Ovary (tissue), 9 donors: ENCODE results near the gene BBS1. TPM values are rescaled to one million over a fixed set of nuclear protein-coding genes. Genes with fewer than 3 reads are reported as not detected.
"Not testable (repeated sequence)": the region's sequence is repeated elsewhere in the genome, so short reads cannot be mapped to it uniquely, and the experiment has no call there.

ENCODE experiments used
- DNase-seq, 5 donors: peaks; one replicate each; pipeline ENCODE4 v3.0.0-alpha.2; 2019 to 2020
- H3K27ac ChIP-seq, 2 donors: fragments of 200-600 bp; one replicate each; pipeline versions ENCODE4 v1.5.1 to v1.8.0; 2019 to 2022
- H3K27me3 ChIP-seq: fragments of 200-600 bp; one replicate; pipeline ENCODE4 v1.8.0; 2022
- H3K36me3 ChIP-seq: fragments of 200-600 bp; sonication (generic); one replicate; pipeline ENCODE4 v1.5.1; 2019
- H3K4me1 ChIP-seq: one replicate; pipeline ENCODE4 v1.8.1; 2013; ENCODE audit warnings: mild to moderate bottlenecking, moderate library complexity; ENCODE audit not compliant: insufficient read depth
- H3K4me3 ChIP-seq: fragments of 200-600 bp; sonication (generic); one replicate; pipeline ENCODE4 v1.5.1; 2017
- H3K9me3 ChIP-seq, 2 donors: fragments of 200-600 bp in 1 of 2; sonication (generic) in 1 of 2; one replicate each; pipeline versions ENCODE4 v1.5.1 to v1.8.1; 2013 to 2019; ENCODE audit warnings: mild to moderate bottlenecking in 1 of 2, moderate library complexity in 1 of 2
- EP300 ChIP-seq: sonication (generic); formaldehyde crosslinking; IDR thresholded peaks from one replicate; pipeline ENCODE4 v1.6.1; 2017; ENCODE audit warnings: antibody characterized with exemption
- POLR2A ChIP-seq: fragments of 450-650 bp; IDR thresholded peaks from one replicate; pipeline ENCODE4 v1.6.1; 2017; ENCODE audit warnings: antibody characterized with exemption, mild to moderate bottlenecking, moderate library complexity
- WGBS, 3 donors: extraction: QIAGEN DNeasy Blood & Tissue Kit in 1 of 3; methylation state at CpG; one replicate each; pipeline versions ENCODE4 v1.1.5 to v1.1.7; 2013 to 2017; 5-methylcytosine and 5-hydroxymethylcytosine counted together
- intact Hi-C, 4 donors: fragments of 100-400 bp; cut with DNase I; formaldehyde crosslinking; loops; one replicate each; pipeline versions ENCODE4 v1.11.0 to v1.15.1; 2022 to 2023
- polyA plus RNA-seq, 2 donors: library from polyadenylated mRNA; stranded (reverse); fragments of 200-250 nt in 1 of 2; fragments of 350-450 nt in 1 of 2; fragmentation: Illumina TruSeq in 1 of 2; extraction: RNeasy Lipid Tissue Mini Kit (QIAGEN cat#74804) in 1 of 2; gene quantifications; one replicate each; pipeline ENCODE4 v1.2.3, GENCODE V29; 2013 to 2014
- total RNA-seq, 7 donors: library from RNA; depleted of rRNA in 2 of 7; stranded (reverse); fragments of >200 nt in 2 of 7; fragmentation: NEBNext Ultra II Directional in 3 of 7; extraction: Animal tissue kit (Norgen Biotek cat#: 25700) in 3 of 7; gene quantifications; one replicate each; pipeline versions ENCODE4 v1.1.0 to v1.2.4, GENCODE V29; 2016 to 2023
- TF ChIP-seq, protein P1 (sequence below), 3 donors: fragments of 450-650 bp in 2 of 3; fragments of 200-600 bp in 1 of 3; IDR thresholded peaks; one replicate each; pipeline versions ENCODE4 v1.5.1 to v1.8.0; 2016 to 2022; ENCODE audit warnings: antibody characterized with exemption in 3 of 3, mild to moderate bottlenecking in 1 of 3
- donor health status: DM: no; HTN: no; CAD: no; lungs with moderate emphysema.
- donor health status: DM: no; HTN: no; CAD: no.
- donor health status: Bipolar disorder and iron deficiency.
- donor health status: DM: yes; HTN: yes; CAD: no.
- donor health status: DM: no; HTN: no; CAD: no.
- donor health status: DM: yes; HTN: yes; CAD: no.

The BBS1 gene
- total and polyA plus RNA-seq, 9 donors = 33.8 to 78.3 (median 67.2) TPM

DNA sequence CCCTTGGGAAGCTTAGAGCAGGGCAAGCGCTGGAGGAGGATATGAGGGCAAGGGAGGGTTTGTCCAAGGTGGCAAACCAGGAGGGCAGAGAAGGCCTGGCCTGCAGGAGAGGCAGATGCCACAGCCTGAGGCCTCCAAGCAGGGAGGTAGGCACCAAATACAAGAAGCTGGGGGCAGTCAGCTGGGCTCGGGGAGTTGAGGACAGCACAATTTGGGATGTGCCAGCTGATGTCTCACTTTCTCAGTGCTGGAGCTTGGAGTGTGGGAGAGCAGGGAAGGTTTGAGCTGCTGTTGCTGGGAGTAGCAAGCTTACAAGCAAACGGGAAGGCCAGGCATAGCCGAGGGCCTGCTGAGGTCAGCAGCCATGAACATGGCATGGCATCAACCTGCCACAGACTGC, 31.5 kb downstream of the BBS1 start:
- intact Hi-C loops = no loop called here
- WGBS, 3 donors = 70 to 86% (median 73%) methylated on average over 4 of the region's 4 CpGs
- H3K36me3 ChIP-seq = no peaks in the 10 kb centered on the region

DNA sequence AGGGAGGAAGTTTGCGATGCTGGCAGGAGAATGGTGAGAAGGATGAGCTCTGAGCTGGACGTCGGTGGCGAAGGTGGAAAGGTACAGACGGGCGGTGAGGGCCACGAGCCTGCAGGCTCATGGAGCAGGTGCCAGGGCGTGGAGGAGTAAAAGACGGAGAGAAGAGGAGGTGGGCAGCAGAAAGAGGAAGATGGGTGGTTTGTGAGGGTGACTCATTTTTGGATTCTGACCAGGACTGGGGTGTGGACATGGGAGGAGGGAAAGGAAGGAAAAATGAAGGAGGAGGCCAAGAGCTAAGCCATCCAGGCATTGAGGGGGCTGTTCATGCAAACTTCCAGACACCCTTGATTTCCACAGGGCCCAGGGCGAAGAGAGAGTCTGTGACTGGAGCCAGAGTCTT, 31.9 kb downstream of the BBS1 start:
- Histone ChIP-seq H3K4me1 (peaks cover 2% of the 10 kb centered on the region), H3K27me3 (no peaks in the 10 kb centered on the region), H3K4me3 (no peak overlapping the region), H3K27ac (no peak overlapping the region), H3K9me3 (no peaks in the 10 kb centered on the region), H3K36me3 (no peaks in the 10 kb centered on the region)
- intact Hi-C loops = no loop called here
- DNase-seq = no peak
- no peak for TF ChIP-seq POLR2A
- TF ChIP-seq EP300 = no peak
- TF ChIP-seq, protein P1, sequence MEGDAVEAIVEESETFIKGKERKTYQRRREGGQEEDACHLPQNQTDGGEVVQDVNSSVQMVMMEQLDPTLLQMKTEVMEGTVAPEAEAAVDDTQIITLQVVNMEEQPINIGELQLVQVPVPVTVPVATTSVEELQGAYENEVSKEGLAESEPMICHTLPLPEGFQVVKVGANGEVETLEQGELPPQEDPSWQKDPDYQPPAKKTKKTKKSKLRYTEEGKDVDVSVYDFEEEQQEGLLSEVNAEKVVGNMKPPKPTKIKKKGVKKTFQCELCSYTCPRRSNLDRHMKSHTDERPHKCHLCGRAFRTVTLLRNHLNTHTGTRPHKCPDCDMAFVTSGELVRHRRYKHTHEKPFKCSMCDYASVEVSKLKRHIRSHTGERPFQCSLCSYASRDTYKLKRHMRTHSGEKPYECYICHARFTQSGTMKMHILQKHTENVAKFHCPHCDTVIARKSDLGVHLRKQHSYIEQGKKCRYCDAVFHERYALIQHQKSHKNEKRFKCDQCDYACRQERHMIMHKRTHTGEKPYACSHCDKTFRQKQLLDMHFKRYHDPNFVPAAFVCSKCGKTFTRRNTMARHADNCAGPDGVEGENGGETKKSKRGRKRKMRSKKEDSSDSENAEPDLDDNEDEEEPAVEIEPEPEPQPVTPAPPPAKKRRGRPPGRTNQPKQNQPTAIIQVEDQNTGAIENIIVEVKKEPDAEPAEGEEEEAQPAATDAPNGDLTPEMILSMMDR (IDR thresholded peaks at IDR 0.05) = no peak
- 83 to 85% (median 84%) methylated on average over 10 of the region's 10 CpGs for WGBS, 3 donors

More for the DNA sequence above, 31.5 kb downstream of the BBS1 start:
- Histone ChIP-seq H3K4me1 (peaks cover 2% of the 10 kb centered on the region), H3K9me3 (no peaks in the 10 kb centered on the region), H3K4me3 (no peak overlapping the region), H3K27me3 (no peaks in the 10 kb centered on the region), H3K27ac (no peak overlapping the region)
- no peak for DNase-seq
- TF ChIP-seq POLR2A (no peak), EP300 (no peak)
- TF ChIP-seq, protein P1 (IDR thresholded peaks at IDR 0.05) = no peak

DNA sequence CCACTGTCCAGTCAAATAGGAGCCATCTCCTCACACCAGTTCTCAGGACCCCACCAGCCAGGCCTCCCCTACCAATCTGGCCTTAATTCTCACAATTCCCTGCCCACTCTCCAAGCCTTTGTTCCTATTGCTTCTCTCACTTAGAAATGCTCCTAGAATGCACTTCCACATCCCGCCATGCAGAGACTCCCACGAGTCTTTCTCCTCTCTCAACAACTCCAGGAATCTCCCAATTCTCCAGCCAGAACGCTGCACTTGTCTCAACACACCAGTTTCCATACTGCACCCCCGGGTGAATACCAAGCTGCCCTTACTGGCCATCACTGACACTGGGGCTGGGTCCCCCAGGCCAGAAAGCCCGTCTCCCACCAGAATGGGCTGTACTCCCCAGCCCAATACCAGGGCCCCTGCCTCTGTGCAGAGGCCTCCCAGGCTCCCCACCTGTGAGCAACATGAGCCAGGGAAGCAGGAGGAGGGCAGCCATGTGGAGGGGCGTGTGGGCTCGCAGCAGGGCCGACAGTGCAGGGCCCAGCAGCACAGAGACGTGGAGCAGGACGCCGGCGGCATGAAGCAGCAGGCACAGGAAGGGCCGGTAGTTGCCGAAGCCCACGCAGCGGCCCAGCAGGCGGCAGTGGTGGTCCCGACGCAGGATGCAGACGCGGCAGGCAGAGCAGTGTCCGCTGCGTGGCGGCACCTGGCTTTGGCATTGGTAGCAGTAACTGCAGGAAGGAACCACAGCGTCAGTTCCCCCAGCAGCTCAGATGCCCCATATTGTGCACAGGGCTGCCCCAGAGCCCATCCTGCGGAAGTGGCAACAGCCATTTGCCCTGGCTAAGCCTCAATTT, 33.0 kb downstream of the BBS1 start:
- WGBS, 3 donors = 7 to 42% (median 8%) methylated on average over 19 to 26 of the region's 26 CpGs
- TF ChIP-seq POLR2A = no peak
- TF ChIP-seq, protein P1 (IDR thresholded peaks at IDR 0.05) = peak in 2 of 3 donors; percentile 25 to 38
- TF ChIP-seq EP300 = no peak

DNA sequence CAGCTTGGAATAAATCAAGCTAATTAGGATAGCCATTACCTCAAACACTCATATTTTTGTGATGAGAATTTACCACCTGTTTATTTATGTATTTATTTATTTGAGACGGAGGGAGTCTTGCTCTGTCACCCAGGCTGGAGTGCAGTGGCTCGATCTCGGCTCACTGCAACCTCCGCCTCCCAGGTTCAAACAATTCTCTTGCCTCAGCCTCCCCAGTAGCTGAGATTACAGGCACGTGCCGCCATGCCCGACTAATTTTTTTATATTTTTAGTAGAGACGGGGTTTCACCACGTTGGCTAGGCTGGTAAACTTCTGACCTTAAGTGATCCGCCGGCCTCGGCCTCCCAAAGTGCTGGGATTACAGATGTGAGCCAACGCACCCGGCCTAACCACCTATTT, 34.5 kb downstream of the BBS1 start:
- WGBS, 3 donors = 54 to 72% (median 71%) methylated on average over 14 of the region's 14 CpGs
- H3K9me3 ChIP-seq, DNase-seq, H3K27me3 ChIP-seq, intact Hi-C loops, H3K36me3 ChIP-seq, H3K27ac ChIP-seq, H3K4me1 ChIP-seq: not testable (repeated sequence)
- H3K4me3 ChIP-seq = peak overlapping the region; percentile 86

More for the DNA sequence above, 33.0 kb downstream of the BBS1 start:
- intact Hi-C loops = no loop called here
- Histone ChIP-seq H3K4me3 (no peak overlapping the region), H3K27ac (no peak overlapping the region), H3K36me3 (no peaks in the 10 kb centered on the region), H3K4me1 (peaks cover 2% of the 10 kb centered on the region), H3K27me3 (no peaks in the 10 kb centered on the region), H3K9me3 (no peaks in the 10 kb centered on the region)
- DNase-seq = peak; percentile 48 to 77 (median 67)
